Liver (tissue), 9 donors: ENCODE data around the gene PDZD8. TPM values are rescaled to one million over a fixed set of nuclear protein-coding genes. Genes with fewer than 3 reads are reported as not detected.
A peak's percentile ranks its signal among the peaks of the same experiment; 100 is the strongest.

Experiments
- DNase-seq: peaks from one replicate; pipeline ENCODE4 v3.0.0-alpha.2; 2017; ENCODE audit warnings: low spot score
- H3K27ac ChIP-seq, 2 donors: one replicate each; pipeline ENCODE4 v1.7.0; 2013; ENCODE audit warnings: inconsistent platforms in 2 of 2, low read length in 2 of 2, control low read depth in 1 of 2, low read depth in 1 of 2, mild to moderate bottlenecking in 1 of 2
- H3K27me3 ChIP-seq, 4 donors: one replicate each; pipeline versions ENCODE4 v1.6.1 to v1.7.0; 2013; ENCODE audit warnings: low read length in 3 of 4, inconsistent platforms in 1 of 4, mild to moderate bottlenecking in 1 of 4, moderate library complexity in 1 of 4; ENCODE audit not compliant: control insufficient read depth in 4 of 4, insufficient read depth in 4 of 4
- H3K36me3 ChIP-seq, 4 donors: one replicate each; pipeline versions ENCODE4 v1.6.1 to v1.7.0; 2013; ENCODE audit warnings: low read length in 3 of 4, mild to moderate bottlenecking in 3 of 4, low read depth in 1 of 4, moderate library complexity in 1 of 4; ENCODE audit not compliant: control insufficient read depth in 4 of 4, insufficient read depth in 3 of 4
- H3K4me1 ChIP-seq, 4 donors: one replicate each; pipeline versions ENCODE4 v1.6.1 to v1.7.0; 2013; ENCODE audit warnings: low read length in 3 of 4, mild to moderate bottlenecking in 3 of 4, moderate library complexity in 1 of 4; ENCODE audit not compliant: control insufficient read depth in 4 of 4, insufficient read depth in 4 of 4
- H3K4me3 ChIP-seq, 3 donors: one replicate each; pipeline versions ENCODE4 v1.6.1 to v1.7.0; 2013; ENCODE audit warnings: low read length in 3 of 3, control low read depth in 1 of 3, low read depth in 1 of 3, mild to moderate bottlenecking in 1 of 3
- H3K9ac ChIP-seq, 2 donors: one replicate each; pipeline ENCODE4 v1.7.0; 2013; ENCODE audit warnings: low read length in 2 of 2, mild to moderate bottlenecking in 2 of 2, moderate library complexity in 2 of 2, control low read depth in 1 of 2, low read depth in 1 of 2
- H3K9me3 ChIP-seq, 4 donors: one replicate each; pipeline versions ENCODE4 v1.6.1 to v1.7.0; 2013; ENCODE audit warnings: low read length in 3 of 4; ENCODE audit not compliant: control insufficient read depth in 4 of 4
- ATF3 ChIP-seq: IDR thresholded peaks from 2 replicates; pipeline ENCODE4 v1.6.1; 2016; ENCODE audit warnings: antibody characterized with exemption
- CTCF ChIP-seq: fragments of 150-350 bp; IDR thresholded peaks from 2 replicates; pipeline ENCODE4 v1.5.1; 2017; ENCODE audit warnings: improper control_type of control experiment, low read depth, low read length; ENCODE audit not compliant: missing input control
- EGR1 ChIP-seq, 2 donors: IDR thresholded peaks; 2 replicates each; pipeline ENCODE4 v1.6.1; 2016 to 2018; ENCODE audit warnings: antibody characterized with exemption in 2 of 2, low read depth in 2 of 2
- FOXA1 ChIP-seq: IDR thresholded peaks from 2 replicates; pipeline ENCODE4 v1.6.1; 2016; ENCODE audit warnings: antibody characterized with exemption
- GABPA ChIP-seq, 2 donors: IDR thresholded peaks in 1 of 2; conservative IDR thresholded peaks in 1 of 2; 2 replicates each; pipeline ENCODE4 v1.6.1; 2016; ENCODE audit warnings: antibody characterized with exemption in 2 of 2, mild to moderate bottlenecking in 1 of 2, moderate library complexity in 1 of 2
- HNF4G ChIP-seq: IDR thresholded peaks from 2 replicates; pipeline ENCODE4 v1.6.1; 2016; ENCODE audit warnings: antibody characterized with exemption
- JUND ChIP-seq, 2 donors: IDR thresholded peaks; 2 replicates each; pipeline ENCODE4 v1.6.1; 2016; ENCODE audit warnings: antibody characterized with exemption in 2 of 2
- MAX ChIP-seq: IDR thresholded peaks from 2 replicates; pipeline ENCODE4 v1.6.1; 2016; ENCODE audit warnings: antibody characterized with exemption
- NR2F2 ChIP-seq: IDR thresholded peaks from 2 replicates; pipeline ENCODE4 v1.6.1; 2016; ENCODE audit warnings: antibody characterized with exemption
- RAD21 ChIP-seq, 2 donors: IDR thresholded peaks; 2 replicates each; pipeline ENCODE4 v1.6.1; 2016; ENCODE audit warnings: antibody characterized with exemption in 2 of 2, mild to moderate bottlenecking in 2 of 2
- RXRA ChIP-seq, 2 donors: IDR thresholded peaks; 2 replicates each; pipeline ENCODE4 v1.6.1; 2017 to 2018; ENCODE audit warnings: antibody characterized with exemption in 2 of 2, mild to moderate bottlenecking in 1 of 2
- SP1 ChIP-seq: IDR thresholded peaks from 2 replicates; pipeline ENCODE4 v1.6.1; 2018; ENCODE audit warnings: antibody characterized with exemption, mild to moderate bottlenecking
- TAF1 ChIP-seq: conservative IDR thresholded peaks from 2 replicates; pipeline ENCODE4 v1.6.1; 2016; ENCODE audit warnings: antibody characterized with exemption, mild to moderate bottlenecking
- YY1 ChIP-seq: IDR thresholded peaks from 2 replicates; pipeline ENCODE4 v1.6.1; 2016; ENCODE audit warnings: antibody characterized with exemption, mild to moderate bottlenecking
- WGBS: extraction: QIAGEN DNeasy Blood & Tissue Kit; methylation state at CpG from one replicate; pipeline ENCODE4 v1.1.7; 2013; 5-methylcytosine and 5-hydroxymethylcytosine counted together
- polyA plus RNA-seq, 2 donors: library from polyadenylated mRNA; stranded (reverse) in 1 of 2; unstranded in 1 of 2; fragments of 200-250 nt in 1 of 2; fragments of >200 nt in 1 of 2; fragmentation: Nextera tagmentation in 1 of 2; extraction: Ambion mirVana in 1 of 2; gene quantifications; one replicate each; pipeline versions ENCODE4 v1.2.1 to v1.2.3, GENCODE V29; 2013 to 2015
- total RNA-seq, 2 donors: library from RNA; depleted of rRNA; stranded (reverse); fragments of >200 nt; gene quantifications; one replicate each; pipeline ENCODE4 v1.2.3, GENCODE V29; 2014
- donor health status: healthy.
- donor health status: healthy.
- donor health status: healthy.
- donor health status: healthy.
- donor health status: healthy.

Gene PDZD8
- total and polyA plus RNA-seq, 4 donors = 9.3 to 38.9 (median 15.1) TPM

GRCh38 chr10:117364110-117364960 lies 10.9 kb downstream of the PDZD8 start:
- Histone ChIP-seq H3K36me3 (no peaks in the 10 kb centered on the region), H3K9ac (peak overlapping the region; percentile 57 to 63), H3K27me3 (no peaks in the 10 kb centered on the region), H3K9me3 (no peaks in the 10 kb centered on the region), H3K4me1 (peaks cover 9 to 80% (median 57%) of the 10 kb centered on the region in 4 donors), H3K4me3 (peak overlapping the region in 2 of 3 donors; percentile 16 to 35), H3K27ac (peak overlapping the region; percentile 81 to 82)
- TF ChIP-seq GABPA (IDR thresholded peaks at IDR 0.05 in 1 of 2, conservative IDR thresholded peaks at IDR 0.05 in 1 of 2) (peak in 1 of 2 donors; percentile 24), TAF1 (no peak), JUND (IDR thresholded peaks at IDR 0.05) (no peak), YY1 (peak; percentile 12), ATF3 (no peak)
- 22% methylated on average over 6 of the region's 6 CpGs for WGBS
- no peak for DNase-seq

- no peak for DNase-seq
- H3K9me3 ChIP-seq = no peaks in the 10 kb centered on the region
- peaks cover 6 to 86% (median 59%) of the 10 kb centered on the region in 4 donors for H3K4me1 ChIP-seq
- no peaks in the 10 kb centered on the region for H3K36me3 ChIP-seq
- H3K27me3 ChIP-seq = no peaks in the 10 kb centered on the region
- peak overlapping the region in 1 of 3 donors; percentile 18 for H3K4me3 ChIP-seq
- WGBS = 34% methylated on average over 2 of the region's 2 CpGs
- TF ChIP-seq TAF1 = no peak
- no peak overlapping the region for H3K9ac ChIP-seq
- H3K27ac ChIP-seq = peak overlapping the region; percentile 54 to 82
Measured at GRCh38 chr10:117363028-117363427, 12.2 kb downstream of the PDZD8 start.

- no peaks in the 10 kb centered on the region for H3K36me3 ChIP-seq
- H3K4me1 ChIP-seq = peaks cover 6 to 79% (median 56%) of the 10 kb centered on the region in 4 donors
- TF ChIP-seq TAF1 (no peak), FOXA1 (no peak), JUND (IDR thresholded peaks at IDR 0.05) (no peak), YY1 (no peak), ATF3 (no peak)
- H3K27ac ChIP-seq = peak overlapping the region; percentile 54 to 82
- no peaks in the 10 kb centered on the region for H3K27me3 ChIP-seq
- DNase-seq = no peak
- H3K9ac ChIP-seq = no peak overlapping the region
- H3K9me3 ChIP-seq = no peaks in the 10 kb centered on the region
- no peak overlapping the region for H3K4me3 ChIP-seq
Measured at GRCh38 chr10:117362313-117362712, 12.9 kb downstream of the PDZD8 start.

GRCh38 chr10:117360994-117361667 lies 14.1 kb downstream of the PDZD8 start:
- no peaks in the 10 kb centered on the region for H3K36me3 ChIP-seq
- H3K9me3 ChIP-seq = no peaks in the 10 kb centered on the region
- peaks cover 6 to 70% (median 48%) of the 10 kb centered on the region in 4 donors for H3K4me1 ChIP-seq
- DNase-seq = no peak
- 11% methylated on average over 3 of the region's 3 CpGs for WGBS
- H3K4me3 ChIP-seq = peak overlapping the region; percentile 32 to 39 (median 33)
- peak overlapping the region in 1 of 2 donors; percentile 58 for H3K9ac ChIP-seq
- H3K27ac ChIP-seq = peak overlapping the region; percentile 54 to 76
- H3K27me3 ChIP-seq = no peaks in the 10 kb centered on the region
- TF ChIP-seq ATF3 (no peak), HNF4G (no peak), GABPA (IDR thresholded peaks at IDR 0.05 in 1 of 2, conservative IDR thresholded peaks at IDR 0.05 in 1 of 2) (no peak), NR2F2 (no peak), SP1 (peak; percentile 20), CTCF (no peak), EGR1 (IDR thresholded peaks at IDR 0.05; ENCODE audit: low read depth in 2 of 2) (no peak), RAD21 (IDR thresholded peaks at IDR 0.05) (peak in 1 of 2 donors; percentile 25), RXRA (IDR thresholded peaks at IDR 0.05) (peak in 1 of 2 donors; percentile 46), MAX (no peak), JUND (IDR thresholded peaks at IDR 0.05) (no peak)
